BLaER1 (cell line): ENCODE data around the gene OR4S2.
A peak's percentile ranks its signal among the peaks of the same experiment; 100 is the strongest.

Experiments
- H3K27ac ChIP-seq: shearing (Covaris generic); formaldehyde crosslinking; 2 replicates; pipeline ENCODE4 v1.8.1; 2022
- H3K27me3 ChIP-seq: shearing (Covaris generic); formaldehyde crosslinking; 2 replicates; pipeline ENCODE4 v1.8.1; 2022
- H3K36me3 ChIP-seq: shearing (Covaris generic); formaldehyde crosslinking; 2 replicates; pipeline ENCODE4 v1.8.1; 2022
- H3K4me1 ChIP-seq: shearing (Covaris generic); formaldehyde crosslinking; 2 replicates; pipeline ENCODE4 v1.8.1; 2022
- H3K4me2 ChIP-seq: shearing (Covaris generic); formaldehyde crosslinking; 2 replicates; pipeline ENCODE4 v1.8.1; 2022
- H3K4me3 ChIP-seq: shearing (Covaris generic); formaldehyde crosslinking; 2 replicates; pipeline ENCODE4 v1.8.1; 2022
- H3K9ac ChIP-seq: shearing (Covaris generic); formaldehyde crosslinking; 2 replicates; pipeline ENCODE4 v1.8.1; 2022
- H3K9me3 ChIP-seq: shearing (Covaris generic); formaldehyde crosslinking; 2 replicates; pipeline ENCODE4 v1.8.1; 2022
- H4K20me1 ChIP-seq: shearing (Covaris generic); formaldehyde crosslinking; 2 replicates; pipeline ENCODE4 v1.8.1; 2022
- Cebpa-rat ChIP-seq: shearing (Covaris generic); IDR thresholded peaks from 2 replicates; pipeline ENCODE4 v1.8.1; 2022

Gene OR4S2

GRCh38 chr11:55648027-55648426 lies at the start of gene OR4S2:
Gene OR4S2 (plus strand): TSS chr11:55648327. CDS start chr11:55650904, 2,577 bp downstream.
- Histone ChIP-seq H3K36me3 (no peaks in the 10 kb centered on the region), H4K20me1 (no peaks in the 10 kb centered on the region), H3K9me3 (no peaks in the 10 kb centered on the region), H3K4me2 (no peak within 1 kb of the TSS), H3K4me1 (no peaks in the 10 kb centered on the region), H3K27ac (no peak within 1 kb of the TSS), H3K27me3 (no peaks in the 10 kb centered on the region), H3K4me3 (no peak within 1 kb of the TSS), H3K9ac (no peak within 1 kb of the TSS)
- TF ChIP-seq Cebpa-rat = no peak

- no peaks in the 10 kb centered on the region for H3K27me3 ChIP-seq
- no peak within 1 kb of the TSS for H3K4me2 ChIP-seq
- no peak for TF ChIP-seq Cebpa-rat
- H3K9ac ChIP-seq = no peak within 1 kb of the TSS
- H3K9me3 ChIP-seq = no peaks in the 10 kb centered on the region
- no peaks in the 10 kb centered on the region for H4K20me1 ChIP-seq
- no peak within 1 kb of the TSS for H3K4me3 ChIP-seq
- no peaks in the 10 kb centered on the region for H3K4me1 ChIP-seq
- H3K36me3 ChIP-seq = no peaks in the 10 kb centered on the region
- H3K27ac ChIP-seq = no peak within 1 kb of the TSS
Observed at GRCh38 chr11:55607545-55607944, 40.6 kb upstream of the OR4S2 start, which contains the start of gene OR4C11. Gene OR4C11 (minus strand): TSS chr11:55607645. CDS start chr11:55604373, 3,272 bp downstream.

GRCh38 chr11:55624531-55624930 lies 23.6 kb upstream of the OR4S2 start:
- no peaks in the 10 kb centered on the region for H3K4me1 ChIP-seq
- H3K9me3 ChIP-seq = peaks cover 5% of the 10 kb centered on the region; the same call in 1 of the 2 replicates
- no peaks in the 10 kb centered on the region for H3K36me3 ChIP-seq
- no peak for TF ChIP-seq Cebpa-rat
- H3K27ac ChIP-seq = no peak overlapping the region
- H3K9ac ChIP-seq = no peak overlapping the region
- H3K4me3 ChIP-seq = no peak overlapping the region
- H3K4me2 ChIP-seq = no peak overlapping the region
- H3K27me3 ChIP-seq = no peaks in the 10 kb centered on the region
- H4K20me1 ChIP-seq = no peaks in the 10 kb centered on the region

- no peak within 1 kb of the TSS for H3K4me3 ChIP-seq
- no peaks in the 10 kb centered on the region for H3K4me1 ChIP-seq
- H3K27me3 ChIP-seq = no peaks in the 10 kb centered on the region
- H4K20me1 ChIP-seq = no peaks in the 10 kb centered on the region
- no peak within 1 kb of the TSS for H3K4me2 ChIP-seq
- no peak for TF ChIP-seq Cebpa-rat
- no peak within 1 kb of the TSS for H3K27ac ChIP-seq
- no peaks in the 10 kb centered on the region for H3K36me3 ChIP-seq
- H3K9me3 ChIP-seq = no peaks in the 10 kb centered on the region
- no peak within 1 kb of the TSS for H3K9ac ChIP-seq
Observed at GRCh38 chr11:55634813-55635212, 13.3 kb upstream of the OR4S2 start, which contains the start of gene OR4P4. Gene OR4P4 (plus strand): TSS chr11:55635113.

- Histone ChIP-seq H3K9ac (no peak overlapping the region), H3K4me2 (no peak overlapping the region), H3K4me3 (no peak overlapping the region), H3K36me3 (no peaks in the 10 kb centered on the region), H3K27me3 (no peaks in the 10 kb centered on the region), H3K27ac (no peak overlapping the region), H3K9me3 (no peaks in the 10 kb centered on the region), H3K4me1 (no peaks in the 10 kb centered on the region), H4K20me1 (no peaks in the 10 kb centered on the region)
- no peak for TF ChIP-seq Cebpa-rat
Observed at GRCh38 chr11:55652560-55652959, 4.4 kb downstream of the OR4S2 start.

GRCh38 chr11:55655096-55655495 lies 7.0 kb downstream of the OR4S2 start:
- Histone ChIP-seq H3K27me3 (no peaks in the 10 kb centered on the region), H3K9me3 (no peaks in the 10 kb centered on the region), H3K27ac (no peak overlapping the region), H4K20me1 (no peaks in the 10 kb centered on the region), H3K4me3 (no peak overlapping the region), H3K9ac (no peak overlapping the region), H3K4me2 (no peak overlapping the region), H3K36me3 (no peaks in the 10 kb centered on the region), H3K4me1 (no peaks in the 10 kb centered on the region)
- TF ChIP-seq Cebpa-rat = no peak

GRCh38 chr11:55658031-55658573 lies 10.0 kb downstream of the OR4S2 start:
- no peak overlapping the region for H3K4me3 ChIP-seq
- no peak overlapping the region for H3K4me2 ChIP-seq
- no peaks in the 10 kb centered on the region for H3K9me3 ChIP-seq
- no peaks in the 10 kb centered on the region for H3K36me3 ChIP-seq
- H3K27me3 ChIP-seq = no peaks in the 10 kb centered on the region
- no peak for TF ChIP-seq Cebpa-rat
- no peaks in the 10 kb centered on the region for H4K20me1 ChIP-seq
- H3K27ac ChIP-seq = no peak overlapping the region
- no peaks in the 10 kb centered on the region for H3K4me1 ChIP-seq
- H3K9ac ChIP-seq = no peak overlapping the region

GRCh38 chr11:55658608-55659007 lies 10.5 kb downstream of the OR4S2 start:
- no peak overlapping the region for H3K4me3 ChIP-seq

GRCh38 chr11:55661901-55662300 lies 13.8 kb downstream of the OR4S2 start, which contains the start of gene OR4C6:
Gene OR4C6 (plus strand): TSS chr11:55662201. CDS start chr11:55665167, 2,966 bp downstream.
- no peaks in the 10 kb centered on the region for H3K9me3 ChIP-seq
- H3K27me3 ChIP-seq = no peaks in the 10 kb centered on the region
- no peak within 1 kb of the TSS for H3K9ac ChIP-seq
- H3K36me3 ChIP-seq = no peaks in the 10 kb centered on the region
- no peak within 1 kb of the TSS for H3K27ac ChIP-seq
- no peaks in the 10 kb centered on the region for H3K4me1 ChIP-seq
- H3K4me3 ChIP-seq = no peak within 1 kb of the TSS
- no peak for TF ChIP-seq Cebpa-rat
- H3K4me2 ChIP-seq = no peak within 1 kb of the TSS
- H4K20me1 ChIP-seq = no peaks in the 10 kb centered on the region

More at GRCh38 chr11:55658608-55659007, 10.5 kb downstream of the OR4S2 start:
- TF ChIP-seq Cebpa-rat = no peak
- H3K4me1 ChIP-seq = no peaks in the 10 kb centered on the region
- H3K27me3 ChIP-seq = no peaks in the 10 kb centered on the region
- no peak overlapping the region for H3K4me2 ChIP-seq
- no peaks in the 10 kb centered on the region for H3K9me3 ChIP-seq
- H3K36me3 ChIP-seq = no peaks in the 10 kb centered on the region
- no peak overlapping the region for H3K27ac ChIP-seq
- H3K9ac ChIP-seq = no peak overlapping the region
- no peaks in the 10 kb centered on the region for H4K20me1 ChIP-seq

- H3K36me3 ChIP-seq = no peaks in the 10 kb centered on the region
- no peaks in the 10 kb centered on the region for H3K27me3 ChIP-seq
- H3K9ac ChIP-seq = no peak overlapping the region
- H3K4me3 ChIP-seq = no peak overlapping the region
- H3K27ac ChIP-seq = no peak overlapping the region
- no peaks in the 10 kb centered on the region for H3K9me3 ChIP-seq
- no peaks in the 10 kb centered on the region for H3K4me1 ChIP-seq
- no peak overlapping the region for H3K4me2 ChIP-seq
- TF ChIP-seq Cebpa-rat = 0 out of 2 replicates have a peak, but pooled peaks have one; percentile 19
- H4K20me1 ChIP-seq = no peaks in the 10 kb centered on the region
Observed at GRCh38 chr11:55669376-55669775, 21.2 kb downstream of the OR4S2 start.
